ENCODE results near the gene CALCOCO1. TPM values are rescaled to one million over a fixed set of nuclear protein-coding genes. Genes with fewer than 3 reads are reported as not detected.

CALCOCO1 gene
- total RNA-seq, 1 experiment from 2014 or later = 48.0 TPM

GRCh38 chr12:53677016-53677799 is 50.0 kb downstream of the CALCOCO1 start:
- intact Hi-C loops (cut with micrococcal nuclease; ENCODE audit: unreplicated experiment) = loop anchor here (5.0 kb wide), 1 partner anchor 130 kb away; no protein-coding TSS in a partner anchor
- TF ChIP-seq POLR2AphosphoS5 (IDR thresholded peaks at IDR 0.05; ENCODE audit: low read depth, low read length) = no peak
- TF ChIP-seq SIN3A (IDR thresholded peaks at IDR 0.05; ENCODE audit: borderline replicate concordance, insufficient read depth, low read depth, low read length) = no peak
- no peak for TF ChIP-seq TCF7L2 (IDR thresholded peaks at IDR 0.05; ENCODE audit: low read depth, low read length)
- no peak for TF ChIP-seq REST (IDR thresholded peaks at IDR 0.05; ENCODE audit: insufficient read depth in 1 of 2, low read depth in 2 of 2, low read length in 1 of 2)
- DNase-seq (ENCODE audit: low read depth, low spot score) (no peak), ATAC-seq (no peak)
- Histone ChIP-seq H3K4me3 (ENCODE audit: low read depth in 2 of 2, low read length in 2 of 2) (no peak overlapping the region; a peak in 1 of 4 replicates), H3K27ac (ENCODE audit: low read length) (peak overlapping the region; percentile 90), H3K4me1 (ENCODE audit: control insufficient read depth, insufficient read depth, low read length) (peaks cover 12% of the 10 kb centered on the region), H3K36me3 (ENCODE audit: control insufficient read depth, insufficient read depth, low read length) (no peaks in the 10 kb centered on the region), H3K27me3 (ENCODE audit: control insufficient read depth, insufficient read depth, low read length) (no peaks in the 10 kb centered on the region), H3K9me3 (ENCODE audit: control insufficient read depth, insufficient read depth, low read depth, low read length) (no peaks in the 10 kb centered on the region)
- CTCF ChIA-PET = interaction anchor here (0.5 to 1.6 kb wide), 4 partner anchors 10 to 374 kb away, joined by 3 to 5 read pairs (median 4); no protein-coding TSS in a partner anchor
- BruUV-seq (replicated peaks) = no TSS peak
- in situ Hi-C loops (cut with HindIII; ENCODE audit: low pct_unique_long_range_greater_than_20kb, low sequenced_read_pairs) = no loop called here
- POLR2A ChIA-PET = interaction anchor here (0.6 kb wide), 1 partner anchor 59 kb away, joined by 5 read pairs; no protein-coding TSS in a partner anchor

DNA sequence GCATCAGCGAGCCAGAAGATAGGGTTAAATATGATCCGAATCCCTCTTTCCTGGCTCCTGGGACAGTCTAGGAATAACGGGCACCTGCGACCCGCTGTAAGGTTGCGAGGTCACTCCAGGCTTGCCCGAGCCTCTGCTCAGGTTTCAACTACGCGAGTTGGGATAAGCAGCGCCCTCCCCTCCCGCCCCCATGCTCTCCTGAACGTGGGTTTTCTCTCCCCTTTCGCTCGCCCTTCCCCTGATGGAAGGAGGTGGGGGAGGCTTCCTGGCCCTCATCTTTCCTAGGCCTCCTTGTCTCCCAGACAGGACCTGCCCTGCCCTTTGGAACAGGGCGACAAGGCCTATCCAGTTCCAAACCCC is 50.6 kb downstream of the CALCOCO1 start:
- DNase-seq (ENCODE audit: low read depth, low spot score) (no peak), ATAC-seq (peak; percentile 20; the same call in 1 of the 2 replicates)
- in situ Hi-C loops (cut with HindIII; ENCODE audit: low pct_unique_long_range_greater_than_20kb, low sequenced_read_pairs) = no loop called here
- ChIA-PET POLR2A (interaction anchor here (0.6 kb wide), 1 partner anchor 59 kb away, joined by 5 read pairs; no protein-coding TSS in a partner anchor), CTCF (interaction anchor here (0.6 to 1.6 kb wide), 3 partner anchors 133 to 252 kb away, joined by 4 to 5 read pairs (median 4); no protein-coding TSS in a partner anchor)
- BruUV-seq (replicated peaks) = no TSS peak
- Histone ChIP-seq H3K4me3 (ENCODE audit: low read depth in 2 of 2, low read length in 2 of 2) (peak overlapping the region; percentile 68 to 69), H3K9me3 (ENCODE audit: control insufficient read depth, insufficient read depth, low read depth, low read length) (no peaks in the 10 kb centered on the region), H3K27ac (ENCODE audit: low read length) (peak overlapping the region; percentile 90), H3K36me3 (ENCODE audit: control insufficient read depth, insufficient read depth, low read length) (no peaks in the 10 kb centered on the region), H3K27me3 (ENCODE audit: control insufficient read depth, insufficient read depth, low read length) (no peaks in the 10 kb centered on the region), H3K4me1 (ENCODE audit: control insufficient read depth, insufficient read depth, low read length) (peaks cover 12% of the 10 kb centered on the region)
- no peak for TF ChIP-seq TCF7L2 (IDR thresholded peaks at IDR 0.05; ENCODE audit: low read depth, low read length)
- TF ChIP-seq CTCF (IDR thresholded peaks at IDR 0.05) = no peak
- no peak for TF ChIP-seq REST (IDR thresholded peaks at IDR 0.05; ENCODE audit: insufficient read depth in 1 of 2, low read depth in 2 of 2, low read length in 1 of 2)
- no peak for TF ChIP-seq SIN3A (IDR thresholded peaks at IDR 0.05; ENCODE audit: borderline replicate concordance, insufficient read depth, low read depth, low read length)
- TF ChIP-seq POLR2AphosphoS5 (IDR thresholded peaks at IDR 0.05; ENCODE audit: low read depth, low read length) = no peak
- intact Hi-C loops (cut with micrococcal nuclease; ENCODE audit: unreplicated experiment) = loop anchor here (5.0 kb wide), 1 partner anchor 129 kb away; no protein-coding TSS in a partner anchor
